NCI-H1436 treated with DMSO at 0.1 percent for 48 hours (cell line): ENCODE results near the gene PLEKHN1.

Source experiments
- DNase-seq: peaks from one replicate; lab custom pipeline; 2025; lab: John Stamatoyannopoulos, UW

Gene PLEKHN1

GRCh38 chr1:960363-961131, 5.7 kb upstream of the PLEKHN1 start, which contains the start of gene KLHL17:
TSS of gene KLHL17 (plus strand) at chr1:960584. CDS start at chr1:960694, 110 bp downstream.
- DNase-seq, result no peak

GRCh38 chr1:961132-961669, 5.1 kb upstream of the PLEKHN1 start:
- DNase-seq, result no peak

GRCh38 chr1:962381-963300, 3.6 kb upstream of the PLEKHN1 start:
- DNase-seq, result no peak

GRCh38 chr1:963301-963651, 3.0 kb upstream of the PLEKHN1 start:
- DNase-seq, result no peak

GRCh38 chr1:963746-964525, 2.3 kb upstream of the PLEKHN1 start:
- no peak for DNase-seq

- DNase-seq, result no peak
Measured at GRCh38 chr1:964691-965525, 1.4 kb upstream of the PLEKHN1 start.

GRCh38 chr1:965526-966134, 652 bp upstream of the PLEKHN1 start:
- no peak for DNase-seq

GRCh38 chr1:966704-967300, 520 bp downstream of the PLEKHN1 start:
- no peak for DNase-seq

GRCh38 chr1:967466-968343, 1.4 kb downstream of the PLEKHN1 start:
- DNase-seq, result no peak

GRCh38 chr1:969260-969855, 3.1 kb downstream of the PLEKHN1 start:
- no peak for DNase-seq

- DNase-seq, result no peak
Measured at GRCh38 chr1:970242-970972, 4.1 kb downstream of the PLEKHN1 start.

GRCh38 chr1:970973-971730, 4.9 kb downstream of the PLEKHN1 start:
- DNase-seq, result no peak

GRCh38 chr1:971751-972506, 5.6 kb downstream of the PLEKHN1 start:
- no peak for DNase-seq

- no peak for DNase-seq
Measured at GRCh38 chr1:972726-973458, 6.6 kb downstream of the PLEKHN1 start.

GRCh38 chr1:973459-974292, 7.4 kb downstream of the PLEKHN1 start:
- DNase-seq, result no peak
